Heart right ventricle (tissue), 16 donors: ENCODE results near the gene SPEF2. TPM values are rescaled to one million over a fixed set of nuclear protein-coding genes. Genes with fewer than 3 reads are reported as not detected.

Experiments used
- ATAC-seq, 8 donors: fragments of 200-7000 bp; cut with Tn5 transposase; one replicate each; pipeline ENCODE4 v1.9.1; 2020; ENCODE audit warnings: mild to moderate bottlenecking in 8 of 8, moderate library complexity in 8 of 8, moderate number of reproducible peaks in 1 of 8
- DNase-seq, 2 donors: peaks; one replicate each; pipeline ENCODE4 v3.0.0-alpha.2; 2020
- H3K27ac ChIP-seq, 10 donors: fragments of 200-600 bp; sonication (generic) in 2 of 10; one replicate each; pipeline versions ENCODE4 v1.5.0 to v1.8.0; 2020 to 2022; ENCODE audit warnings: mild to moderate bottlenecking in 3 of 10
- H3K27me3 ChIP-seq, 7 donors: fragments of 200-600 bp; one replicate each; pipeline ENCODE4 v1.8.0; 2021 to 2022; ENCODE audit warnings: mild to moderate bottlenecking in 2 of 7
- H3K36me3 ChIP-seq, 9 donors: fragments of 200-600 bp; sonication (generic) in 1 of 9; one replicate each; pipeline versions ENCODE4 v1.5.0 to v1.8.0; 2020 to 2022; ENCODE audit warnings: mild to moderate bottlenecking in 2 of 9
- H3K4me1 ChIP-seq, 9 donors: fragments of 200-600 bp; sonication (generic) in 1 of 9; one replicate each; pipeline versions ENCODE4 v1.5.0 to v1.8.0; 2020 to 2022; ENCODE audit warnings: mild to moderate bottlenecking in 4 of 9
- H3K4me3 ChIP-seq, 10 donors: fragments of 200-600 bp; sonication (generic) in 2 of 10; one replicate each; pipeline versions ENCODE4 v1.5.0 to v1.8.0; 2020 to 2022; ENCODE audit warnings: mild to moderate bottlenecking in 7 of 10, moderate library complexity in 2 of 10
- H3K9me3 ChIP-seq, 11 donors: fragments of 200-600 bp in 10 of 11; sonication (generic) in 2 of 11; one replicate each; pipeline versions ENCODE4 v1.5.0 to v1.8.0; 2013 to 2022; ENCODE audit warnings: mild to moderate bottlenecking in 2 of 11, control low read depth in 1 of 11, moderate library complexity in 1 of 11
- whole genome bisulfite sequencing, 2 donors: extraction: QIAGEN DNeasy Blood & Tissue Kit; methylation state at CpG; one replicate each; pipeline ENCODE4 v1.1.7; 2013; ENCODE audit warnings: inconsistent platforms in 1 of 2; 5-methylcytosine and 5-hydroxymethylcytosine counted together
- intact Hi-C, 10 donors: fragments of 100-400 bp; cut with DNase I; formaldehyde crosslinking; loops; one replicate each; pipeline versions ENCODE4 v1.11.1 to v1.14.2; 2022
- polyA plus RNA-seq, 2 donors: library from polyadenylated mRNA; stranded (reverse); fragments of 200-250 nt; gene quantifications; one replicate each; pipeline ENCODE4 v1.2.3, GENCODE V29; 2013
- total RNA-seq, 10 donors: library from RNA; stranded (reverse); fragmentation: NEBNext Ultra II Directional in 3 of 10; extraction: Animal tissue kit (Norgen Biotek cat#: 25700) in 3 of 10; gene quantifications; one replicate each; pipeline versions ENCODE4 v1.2.1 to v1.2.4, GENCODE V29; 2021 to 2023
- TF ChIP-seq, protein P1 (sequence below), 9 donors: fragments of 200-600 bp; sonication (generic) in 2 of 9; IDR thresholded peaks; one replicate each; pipeline versions ENCODE4 v1.5.0 to v1.8.0; 2021 to 2022; ENCODE audit warnings: antibody characterized with exemption in 9 of 9, mild to moderate bottlenecking in 5 of 9, moderate library complexity in 1 of 9
- donor health status: Arrhythmogenic right ventricular cardiomyopathy.
- donor health status: ischemic (EF 13 %, LVEDD 7.1; RV severe dilation, severe dysfunction).
- donor health status: healthy with polysubstance abuse.
- donor health status: DM: no; HTN: yes; CAD: no.
- donor health status: DM: no; HTN: no; CAD: no.
- donor health status: ischemic (EF 25% LVEDD 6.9; RV normal size, moderate dysfunction).
- donor health status: ischemic (EF 25% LVEDD 5.7; RV mildly dilated, moderate dysfunction).
- donor health status: healthy.
- donor health status: DM: yes; HTN: yes; CAD: no.
- donor health status: Ischemic cardiomyopathy.
- donor health status: ischemic (EF 35%, LVEDD 5.7; RV mildly dilated, moderate dysfunction).
- donor health status: nonischemic (EF 11% LVEDD 7.7; RV severe dilation, severe dysfunction).
- donor health status: DM: yes; HTN: yes; CAD: no.
- donor health status: PGD.
- donor health status: ischemic (EF 29% LVEDD 5.4; RV normal size, mild dysfunction).
- donor health status: nonischemic (EF 23%, LVEDD 6.1; RV moderate dilation, normal function).

SPEF2 gene
- total and polyA plus RNA-seq, 12 donors: 0.42 to 3.2 (median 1.7) TPM

- H3K9me3 ChIP-seq: no peaks in the 10 kb centered on the region
- H3K4me1 ChIP-seq: peaks cover 0 to 14% (median 7%) of the 10 kb centered on the region in 9 donors
- no peak overlapping the region for H3K27ac ChIP-seq
- intact Hi-C loops: no loop called here
- no peak for ATAC-seq
- DNase-seq: no peak
- no peaks in the 10 kb centered on the region for H3K36me3 ChIP-seq
- no peak overlapping the region for H3K4me3 ChIP-seq
- H3K27me3 ChIP-seq: no peaks in the 10 kb centered on the region
- TF ChIP-seq, protein P1, sequence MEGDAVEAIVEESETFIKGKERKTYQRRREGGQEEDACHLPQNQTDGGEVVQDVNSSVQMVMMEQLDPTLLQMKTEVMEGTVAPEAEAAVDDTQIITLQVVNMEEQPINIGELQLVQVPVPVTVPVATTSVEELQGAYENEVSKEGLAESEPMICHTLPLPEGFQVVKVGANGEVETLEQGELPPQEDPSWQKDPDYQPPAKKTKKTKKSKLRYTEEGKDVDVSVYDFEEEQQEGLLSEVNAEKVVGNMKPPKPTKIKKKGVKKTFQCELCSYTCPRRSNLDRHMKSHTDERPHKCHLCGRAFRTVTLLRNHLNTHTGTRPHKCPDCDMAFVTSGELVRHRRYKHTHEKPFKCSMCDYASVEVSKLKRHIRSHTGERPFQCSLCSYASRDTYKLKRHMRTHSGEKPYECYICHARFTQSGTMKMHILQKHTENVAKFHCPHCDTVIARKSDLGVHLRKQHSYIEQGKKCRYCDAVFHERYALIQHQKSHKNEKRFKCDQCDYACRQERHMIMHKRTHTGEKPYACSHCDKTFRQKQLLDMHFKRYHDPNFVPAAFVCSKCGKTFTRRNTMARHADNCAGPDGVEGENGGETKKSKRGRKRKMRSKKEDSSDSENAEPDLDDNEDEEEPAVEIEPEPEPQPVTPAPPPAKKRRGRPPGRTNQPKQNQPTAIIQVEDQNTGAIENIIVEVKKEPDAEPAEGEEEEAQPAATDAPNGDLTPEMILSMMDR (IDR thresholded peaks at IDR 0.05): no peak
Observed at GRCh38 chr5:35804841-35805240, 187.2 kb downstream of the SPEF2 start.

GRCh38 chr5:35810601-35811000 lies 192.9 kb downstream of the SPEF2 start:
- Histone ChIP-seq H3K27me3 (no peaks in the 10 kb centered on the region), H3K4me3 (no peak overlapping the region), H3K36me3 (no peaks in the 10 kb centered on the region), H3K27ac (peak overlapping the region in 1 of 10 donors; percentile 65), H3K9me3 (no peaks in the 10 kb centered on the region), H3K4me1 (no peaks in the 10 kb centered on the region)
- TF ChIP-seq, protein P1 (IDR thresholded peaks at IDR 0.05): no peak
- no peak for DNase-seq
- no peak for ATAC-seq
- intact Hi-C loops: no loop called here

GRCh38 chr5:35811108-35811741 lies 193.6 kb downstream of the SPEF2 start:
- TF ChIP-seq, protein P1 (IDR thresholded peaks at IDR 0.05): no peak
- intact Hi-C loops: no loop called here
- DNase-seq (no peak), ATAC-seq (no peak)
- Histone ChIP-seq H3K27me3 (no peaks in the 10 kb centered on the region), H3K4me3 (no peak overlapping the region), H3K9me3 (no peaks in the 10 kb centered on the region), H3K4me1 (no peaks in the 10 kb centered on the region), H3K36me3 (no peaks in the 10 kb centered on the region), H3K27ac (peak overlapping the region in 1 of 10 donors; percentile 65)
- WGBS, 2 donors: 76 to 77% methylated on average over 3 of the region's 3 CpGs

GRCh38 chr5:35813521-35813920 lies 195.9 kb downstream of the SPEF2 start:
- no peak overlapping the region for H3K27ac ChIP-seq

More at GRCh38 chr5:35813521-35813920, 195.9 kb downstream of the SPEF2 start:
- H3K4me3 ChIP-seq: no peak overlapping the region
- DNase-seq (no peak), ATAC-seq (no peak)
- TF ChIP-seq, protein P1 (IDR thresholded peaks at IDR 0.05): no peak
- intact Hi-C loops: no loop called here
- WGBS, 2 donors: 73 to 84% methylated on average over 1 of the region's 1 CpG
- no peaks in the 10 kb centered on the region for H3K9me3 ChIP-seq
- H3K4me1 ChIP-seq: no peaks in the 10 kb centered on the region
- H3K36me3 ChIP-seq: no peaks in the 10 kb centered on the region
- peaks cover 0 to 4% (median 0%) of the 10 kb centered on the region in 7 donors for H3K27me3 ChIP-seq
